Adipocyte (in vitro differentiated cells): ENCODE measurements around the gene MRPS31.
A peak's percentile ranks its signal among the peaks of the same experiment; 100 is the strongest.

Experiments used
- DNase-seq: peaks from one replicate; pipeline ENCODE4 v3.0.0-alpha.2; 2015; ENCODE audit warnings: low read depth
- H3K27me3 ChIP-seq: replicated peaks from 2 replicates; pipeline ENCODE4 v1.7.0; 2013; ENCODE audit warnings: mild to moderate bottlenecking, low read length, moderate library complexity; ENCODE audit not compliant: control insufficient read depth, insufficient read depth
- H3K36me3 ChIP-seq: 2 replicates; pipeline ENCODE4 v1.7.0; 2013; ENCODE audit warnings: low read length, mild to moderate bottlenecking, moderate library complexity; ENCODE audit not compliant: control insufficient read depth, insufficient read depth, severe bottlenecking
- H3K4me1 ChIP-seq: 2 replicates; pipeline ENCODE4 v1.7.0; 2013; ENCODE audit warnings: mild to moderate bottlenecking, low read length, moderate library complexity; ENCODE audit not compliant: control insufficient read depth, insufficient read depth
- H3K4me3 ChIP-seq: 2 replicates; pipeline ENCODE4 v1.7.0; 2013; ENCODE audit warnings: mild to moderate bottlenecking, low read length, moderate library complexity
- H3K9ac ChIP-seq: 2 replicates; pipeline ENCODE4 v1.7.0; 2013; ENCODE audit warnings: mild to moderate bottlenecking, low read length, moderate library complexity
- H3K9me3 ChIP-seq: 2 replicates; pipeline ENCODE4 v1.7.0; 2013; ENCODE audit warnings: mild to moderate bottlenecking, low read length, moderate library complexity; ENCODE audit not compliant: control insufficient read depth

MRPS31 gene

GRCh38 chr13:40682449-40683240 lies 88.3 kb downstream of the MRPS31 start:
- H3K27me3 ChIP-seq = no peaks in the 10 kb centered on the region
- no peaks in the 10 kb centered on the region for H3K9me3 ChIP-seq
- H3K9ac ChIP-seq = peak overlapping the region; percentile 53
- peaks cover 4% of the 10 kb centered on the region for H3K4me1 ChIP-seq
- H3K4me3 ChIP-seq = no peak overlapping the region
- peak; percentile 89 for DNase-seq
- H3K36me3 ChIP-seq = no peaks in the 10 kb centered on the region

- Histone ChIP-seq H3K4me1 (peaks cover 4% of the 10 kb centered on the region), H3K9me3 (no peaks in the 10 kb centered on the region), H3K9ac (no peak overlapping the region), H3K4me3 (no peak overlapping the region), H3K27me3 (no peaks in the 10 kb centered on the region), H3K36me3 (no peaks in the 10 kb centered on the region)
- no peak for DNase-seq
These were observed 89.4 kb downstream of the MRPS31 start for GRCh38 chr13:40681341-40682146.

- H3K9ac ChIP-seq = no peak overlapping the region
- no peaks in the 10 kb centered on the region for H3K27me3 ChIP-seq
- no peaks in the 10 kb centered on the region for H3K9me3 ChIP-seq
- H3K4me1 ChIP-seq = peaks cover 4% of the 10 kb centered on the region
- H3K4me3 ChIP-seq = no peak overlapping the region
- no peak for DNase-seq
- H3K36me3 ChIP-seq = no peaks in the 10 kb centered on the region
These were observed 90.2 kb downstream of the MRPS31 start for GRCh38 chr13:40680659-40681323.

- Histone ChIP-seq H3K36me3 (no peaks in the 10 kb centered on the region), H3K9me3 (no peaks in the 10 kb centered on the region), H3K27me3 (no peaks in the 10 kb centered on the region), H3K4me1 (peaks cover 4% of the 10 kb centered on the region), H3K9ac (no peak overlapping the region), H3K4me3 (no peak overlapping the region)
- no peak for DNase-seq
These were observed 91.5 kb downstream of the MRPS31 start for GRCh38 chr13:40679480-40679985.
